DND-41 (cell line): ENCODE data around the gene NR1D2.

Source experiments
- ATAC-seq: fragments of 200-7000 bp; cut with Tn5 transposase; 3 replicates; pipeline ENCODE4 v1.9.1; 2021; ENCODE audit warnings: low read depth; ENCODE audit not compliant: insufficient read depth
- DNase-seq: peaks from one replicate; pipeline ENCODE4 v3.0.0-alpha.2; 2020
- H2AFZ ChIP-seq: 2 replicates; pipeline ENCODE4 v1.6.0; 2012; ENCODE audit warnings: low read depth, low read length
- H3K27ac ChIP-seq: 2 replicates; pipeline ENCODE4 v1.5.1; 2012; ENCODE audit warnings: low read length, inconsistent platforms
- H3K27me3 ChIP-seq: fragments of 200-600 bp; sonication (generic); 2 replicates; pipeline ENCODE4 v1.6.0; 2012; ENCODE audit warnings: low read length, mild to moderate bottlenecking, inconsistent platforms; ENCODE audit not compliant: insufficient read depth, poor library complexity
- H3K36me3 ChIP-seq: 2 replicates; pipeline ENCODE4 v1.5.1; 2012; ENCODE audit warnings: low read length, inconsistent platforms; ENCODE audit not compliant: insufficient read depth
- H3K4me1 ChIP-seq: 2 replicates; pipeline ENCODE4 v1.5.1; 2012; ENCODE audit warnings: mild to moderate bottlenecking, low read length; ENCODE audit not compliant: insufficient read depth
- H3K4me2 ChIP-seq: 2 replicates; pipeline ENCODE4 v1.6.0; 2012; ENCODE audit warnings: mild to moderate bottlenecking, moderate library complexity, low read length, inconsistent platforms; ENCODE audit not compliant: insufficient read depth
- H3K4me3 ChIP-seq, 2 experiments: fragments of 200-600 bp in 1 of 2; shearing (Covaris generic) in 1 of 2; 2 replicates each; pipeline ENCODE4 v1.5.1; 2012 to 2016; ENCODE audit warnings: inconsistent platforms in 2 of 2, low read length in 2 of 2, mild to moderate bottlenecking in 2 of 2, low read depth in 1 of 2, moderate library complexity in 1 of 2
- H3K79me2 ChIP-seq: 2 replicates; pipeline ENCODE4 v1.6.0; 2012; ENCODE audit warnings: low read length, inconsistent platforms; ENCODE audit not compliant: insufficient read depth
- H3K9ac ChIP-seq: 2 replicates; pipeline ENCODE4 v1.6.0; 2012; ENCODE audit warnings: low read depth, mild to moderate bottlenecking, inconsistent platforms, low read length, moderate library complexity
- H3K9me3 ChIP-seq: 2 replicates; pipeline ENCODE4 v1.5.1; 2012; ENCODE audit warnings: low read length, moderate library complexity, mild to moderate bottlenecking, inconsistent platforms; ENCODE audit not compliant: insufficient read depth, severe bottlenecking
- H4K20me1 ChIP-seq: 2 replicates; pipeline ENCODE4 v1.6.0; 2012; ENCODE audit warnings: low read length; ENCODE audit not compliant: insufficient read depth
- EZH2 ChIP-seq: IDR thresholded peaks from 3 replicates; pipeline ENCODE4 v1.6.1; 2012; ENCODE audit warnings: borderline replicate concordance, low read depth, mild to moderate bottlenecking, moderate library complexity, low read length, inconsistent platforms; ENCODE audit not compliant: severe bottlenecking
- TF ChIP-seq, protein P1 (sequence below): IDR thresholded peaks from 2 replicates; pipeline ENCODE4 v1.5.1; 2012; ENCODE audit warnings: borderline replicate concordance, low read length, moderate library complexity, mild to moderate bottlenecking; ENCODE audit not compliant: poor library complexity, severe bottlenecking; ENCODE audit errors: extremely low read depth

The NR1D2 gene

DNA sequence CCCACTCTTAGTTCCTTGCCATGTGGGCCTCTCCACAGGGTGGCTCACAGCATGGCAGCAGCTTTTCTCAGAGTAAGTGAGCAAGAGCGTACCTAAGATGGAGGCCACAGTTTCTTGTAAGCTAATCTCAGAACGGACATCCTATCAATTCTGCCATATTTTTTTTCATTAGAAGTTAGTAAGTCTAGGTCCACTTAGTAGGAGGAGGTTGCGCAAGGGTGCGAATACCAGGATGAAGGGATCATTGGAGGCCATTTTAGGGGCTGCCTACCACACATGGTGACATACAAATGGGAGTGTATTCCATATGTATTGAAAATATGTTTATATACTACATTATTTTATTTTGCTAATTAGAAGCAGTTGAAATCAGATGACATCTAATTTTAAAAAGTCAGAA, 31.5 kb downstream of the NR1D2 start:
- H3K4me1 ChIP-seq: no peaks in the 10 kb centered on the region
- no peaks in the 10 kb centered on the region for H3K79me2 ChIP-seq
- no peak for TF ChIP-seq EZH2
- TF ChIP-seq, protein P1, sequence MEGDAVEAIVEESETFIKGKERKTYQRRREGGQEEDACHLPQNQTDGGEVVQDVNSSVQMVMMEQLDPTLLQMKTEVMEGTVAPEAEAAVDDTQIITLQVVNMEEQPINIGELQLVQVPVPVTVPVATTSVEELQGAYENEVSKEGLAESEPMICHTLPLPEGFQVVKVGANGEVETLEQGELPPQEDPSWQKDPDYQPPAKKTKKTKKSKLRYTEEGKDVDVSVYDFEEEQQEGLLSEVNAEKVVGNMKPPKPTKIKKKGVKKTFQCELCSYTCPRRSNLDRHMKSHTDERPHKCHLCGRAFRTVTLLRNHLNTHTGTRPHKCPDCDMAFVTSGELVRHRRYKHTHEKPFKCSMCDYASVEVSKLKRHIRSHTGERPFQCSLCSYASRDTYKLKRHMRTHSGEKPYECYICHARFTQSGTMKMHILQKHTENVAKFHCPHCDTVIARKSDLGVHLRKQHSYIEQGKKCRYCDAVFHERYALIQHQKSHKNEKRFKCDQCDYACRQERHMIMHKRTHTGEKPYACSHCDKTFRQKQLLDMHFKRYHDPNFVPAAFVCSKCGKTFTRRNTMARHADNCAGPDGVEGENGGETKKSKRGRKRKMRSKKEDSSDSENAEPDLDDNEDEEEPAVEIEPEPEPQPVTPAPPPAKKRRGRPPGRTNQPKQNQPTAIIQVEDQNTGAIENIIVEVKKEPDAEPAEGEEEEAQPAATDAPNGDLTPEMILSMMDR: no peak

DNA sequence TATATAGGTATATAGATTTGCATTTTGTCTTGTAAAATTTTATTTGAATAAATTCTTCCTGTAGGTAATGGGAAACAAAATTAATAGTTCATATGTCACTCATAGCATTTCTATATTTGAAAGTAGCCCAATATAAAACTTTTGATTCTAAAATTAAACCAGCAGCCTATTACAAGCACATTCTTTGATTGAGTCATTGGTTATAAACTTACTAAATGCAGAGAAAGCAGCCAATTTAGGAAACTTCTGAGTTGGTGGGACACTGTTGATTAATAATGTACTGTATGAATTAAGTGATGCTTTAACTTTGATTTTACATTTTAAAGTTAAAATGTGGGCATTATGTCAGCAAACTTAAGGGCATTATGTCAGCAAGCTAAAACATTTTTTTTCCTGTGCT, 34.5 kb downstream of the NR1D2 start:
- DNase-seq: no peak
- H3K4me1 ChIP-seq: no peaks in the 10 kb centered on the region
- H4K20me1 ChIP-seq: no peaks in the 10 kb centered on the region
- H3K9ac ChIP-seq: no peak overlapping the region
- H3K27ac ChIP-seq: no peak overlapping the region
- no peak overlapping the region for H2AFZ ChIP-seq
- H3K9me3 ChIP-seq: peaks cover 3% of the 10 kb centered on the region
- H3K36me3 ChIP-seq: peaks cover 6% of the 10 kb centered on the region; the same call in 1 of the 2 replicates
- no peak overlapping the region for H3K4me3 ChIP-seq
- H3K27me3 ChIP-seq: no peaks in the 10 kb centered on the region
- TF ChIP-seq, protein P1: no peak
- no peak for TF ChIP-seq EZH2
- ATAC-seq: no peak
- H3K79me2 ChIP-seq: no peaks in the 10 kb centered on the region
- H3K4me2 ChIP-seq: no peak overlapping the region

More for the DNA sequence above, 31.5 kb downstream of the NR1D2 start:
- ATAC-seq (no peak), DNase-seq (no peak)
- no peaks in the 10 kb centered on the region for H3K27me3 ChIP-seq
- H3K4me3 ChIP-seq: no peak overlapping the region
- H3K9ac ChIP-seq: no peak overlapping the region
- peaks cover 3% of the 10 kb centered on the region for H3K9me3 ChIP-seq
- H2AFZ ChIP-seq: no peak overlapping the region
- no peaks in the 10 kb centered on the region for H4K20me1 ChIP-seq
- H3K4me2 ChIP-seq: no peak overlapping the region
- peaks cover 6% of the 10 kb centered on the region; the same call in 1 of the 2 replicates for H3K36me3 ChIP-seq
- no peak overlapping the region for H3K27ac ChIP-seq

- Histone ChIP-seq H3K79me2 (no peaks in the 10 kb centered on the region), H3K4me1 (no peaks in the 10 kb centered on the region), H3K36me3 (peaks cover 6% of the 10 kb centered on the region; the same call in 1 of the 2 replicates), H3K4me3 (no peak overlapping the region), H3K9me3 (peaks cover 3% of the 10 kb centered on the region), H3K27me3 (no peaks in the 10 kb centered on the region), H2AFZ (no peak overlapping the region), H4K20me1 (no peaks in the 10 kb centered on the region), H3K4me2 (no peak overlapping the region), H3K9ac (no peak overlapping the region), H3K27ac (no peak overlapping the region)
- ATAC-seq (no peak), DNase-seq (no peak)
- TF ChIP-seq EZH2: no peak
- TF ChIP-seq, protein P1: no peak
Observed at GRCh38 chr3:23981136-23981535, 36.0 kb downstream of the NR1D2 start.

GRCh38 chr3:23981955-23982354, 36.9 kb downstream of the NR1D2 start:
- H3K36me3 ChIP-seq: peaks cover 6% of the 10 kb centered on the region; the same call in 1 of the 2 replicates
- H2AFZ ChIP-seq: no peak overlapping the region
- no peak for ATAC-seq
- H3K27me3 ChIP-seq: no peaks in the 10 kb centered on the region
- H3K27ac ChIP-seq: no peak overlapping the region
- no peaks in the 10 kb centered on the region for H3K79me2 ChIP-seq
- no peaks in the 10 kb centered on the region for H3K4me1 ChIP-seq
- no peak for TF ChIP-seq EZH2
- TF ChIP-seq, protein P1: no peak
- H4K20me1 ChIP-seq: no peaks in the 10 kb centered on the region
- H3K9ac ChIP-seq: no peak overlapping the region
- no peak for DNase-seq
- H3K9me3 ChIP-seq: peaks cover 3% of the 10 kb centered on the region
- no peak overlapping the region for H3K4me2 ChIP-seq
- no peak overlapping the region for H3K4me3 ChIP-seq
